ENCODE data around the gene PGRMC1.
"Not testable (repeated sequence)": the region's sequence is repeated elsewhere in the genome, so short reads cannot be mapped to it uniquely, and the experiment has no call there.

The PGRMC1 gene

DNA sequence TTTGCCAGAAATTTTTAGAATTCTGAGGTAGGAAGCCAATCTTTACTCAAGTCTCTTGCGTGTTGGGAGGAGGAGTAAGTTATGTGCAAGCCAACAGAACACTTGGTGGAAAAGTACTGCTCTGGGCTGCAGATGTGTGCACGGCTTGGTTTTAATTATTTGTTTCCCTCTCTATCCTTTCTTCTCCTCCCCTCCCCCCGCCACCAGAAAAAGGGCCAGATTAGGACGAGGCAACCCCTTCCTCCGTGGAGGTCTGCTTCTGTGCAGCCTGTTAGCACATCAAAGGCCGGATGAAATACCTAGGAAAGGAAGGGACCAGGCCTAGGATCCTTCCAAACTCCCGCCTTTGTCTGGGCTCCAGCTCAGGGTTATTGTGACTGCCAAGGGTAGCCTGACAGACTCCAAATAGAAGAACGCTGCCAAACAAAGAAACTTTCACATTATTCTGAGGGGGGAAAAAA is 1.0 kb upstream of the PGRMC1 start:
- no peak for DNase-seq (ENCODE audit: low spot score)

GRCh38 chrX:119236623-119237561 is 807 bp downstream of the PGRMC1 start:
- peak; percentile 45 for DNase-seq (ENCODE audit: low spot score)

DNA sequence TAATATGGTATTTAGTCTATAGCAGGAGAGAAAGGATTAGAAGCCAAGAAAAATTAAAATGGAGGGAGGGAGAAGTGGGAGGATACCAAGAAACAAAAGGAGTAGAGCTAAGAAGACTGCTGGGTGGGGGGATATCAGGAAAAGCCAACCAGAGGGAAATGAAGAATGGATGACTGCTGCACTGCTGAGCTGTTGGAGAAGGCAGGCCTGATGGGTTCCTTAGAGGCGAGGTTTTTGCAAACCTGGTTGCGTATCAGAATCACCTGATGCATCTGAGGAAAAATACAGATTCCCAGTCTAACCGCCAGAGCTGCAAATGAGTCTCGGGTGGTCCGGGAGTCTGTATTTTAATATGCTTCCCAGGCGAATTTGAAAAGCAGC is 1.5 kb downstream of the PGRMC1 start:
- no peak for DNase-seq (ENCODE audit: low spot score)

GRCh38 chrX:119238557-119238956 is 2.5 kb downstream of the PGRMC1 start:
- DNase-seq (ENCODE audit: low spot score): no peak

GRCh38 chrX:119240356-119240755 is 4.3 kb downstream of the PGRMC1 start:
- peak; percentile 54 for DNase-seq (ENCODE audit: low spot score)

GRCh38 chrX:119247702-119248101 is 11.6 kb downstream of the PGRMC1 start:
- DNase-seq (ENCODE audit: low spot score): no peak

GRCh38 chrX:119249891-119250290 is 13.8 kb downstream of the PGRMC1 start:
- no peak for DNase-seq (ENCODE audit: low spot score)

- DNase-seq (ENCODE audit: low spot score): no peak
Measured at GRCh38 chrX:119251386-119251785, 15.3 kb downstream of the PGRMC1 start.

DNA sequence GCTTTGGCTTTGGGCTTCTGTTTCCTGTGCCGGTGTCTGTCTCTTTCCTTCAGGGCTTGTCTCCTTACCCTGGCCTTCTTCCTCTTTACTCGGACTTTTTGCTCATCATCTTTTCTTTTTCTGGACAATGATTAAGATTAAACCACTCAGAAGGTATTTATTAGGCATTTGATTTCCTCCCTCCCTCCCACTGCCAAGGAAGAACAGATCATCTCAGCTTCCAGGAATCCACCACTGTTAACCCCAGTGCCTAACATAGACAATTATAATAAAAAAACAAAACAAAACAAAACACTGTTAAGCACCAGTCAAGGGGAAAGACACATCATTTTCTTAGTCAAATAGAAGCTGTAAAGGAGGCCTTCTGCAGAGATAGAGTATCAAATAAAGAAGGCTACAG is 16.6 kb downstream of the PGRMC1 start:
- DNase-seq (ENCODE audit: low spot score): no peak

DNA sequence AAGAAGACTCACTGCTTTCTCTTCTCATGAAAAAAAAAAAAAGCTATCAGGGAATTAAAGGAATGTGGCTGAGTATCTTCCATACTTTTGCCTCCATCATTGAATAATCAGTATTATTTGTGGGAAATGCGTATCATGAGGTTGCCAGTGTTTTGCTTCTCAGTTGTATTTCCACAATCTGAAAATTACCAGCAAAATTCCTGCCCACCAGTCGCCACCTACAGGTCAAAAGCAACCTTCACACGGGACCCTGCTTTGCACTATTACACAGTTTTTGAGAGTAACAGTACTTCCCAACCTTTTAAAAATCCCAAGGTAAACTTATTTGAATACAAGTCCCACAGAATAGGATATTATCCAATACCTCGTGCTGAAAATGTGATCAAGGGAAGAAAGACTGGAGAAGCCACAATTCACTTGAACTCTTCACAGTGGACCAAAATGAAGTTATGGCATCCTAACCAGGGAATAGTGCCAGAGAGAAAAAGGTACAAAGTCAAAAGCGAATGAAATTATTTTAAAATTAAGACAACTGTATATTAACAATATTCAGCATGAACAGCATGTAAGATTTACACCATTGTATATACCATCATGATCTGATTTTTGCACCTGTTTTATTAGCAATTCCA is 30.4 kb downstream of the PGRMC1 start:
- DNase-seq (ENCODE audit: low spot score): peak; percentile 64

DNA sequence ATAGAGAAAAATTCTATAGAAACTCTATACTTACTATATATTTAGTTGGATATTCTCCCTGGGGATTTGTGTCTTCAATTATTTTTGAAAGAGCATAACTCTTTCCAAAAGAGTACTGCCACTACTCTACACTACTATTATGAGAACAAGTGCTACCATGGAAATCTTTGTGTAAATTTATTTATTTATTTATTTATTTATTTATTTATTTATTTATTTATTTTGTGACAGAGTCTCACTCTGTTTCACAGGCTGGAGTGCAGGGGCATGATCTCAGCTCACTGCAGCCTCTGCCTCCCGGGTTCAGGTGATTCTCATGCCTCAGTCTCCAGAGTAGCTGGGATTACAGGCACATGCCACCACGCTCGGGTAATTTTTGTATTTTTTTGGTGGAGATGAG is 31.0 kb downstream of the PGRMC1 start:
- not testable (repeated sequence) for DNase-seq (ENCODE audit: low spot score)

DNA sequence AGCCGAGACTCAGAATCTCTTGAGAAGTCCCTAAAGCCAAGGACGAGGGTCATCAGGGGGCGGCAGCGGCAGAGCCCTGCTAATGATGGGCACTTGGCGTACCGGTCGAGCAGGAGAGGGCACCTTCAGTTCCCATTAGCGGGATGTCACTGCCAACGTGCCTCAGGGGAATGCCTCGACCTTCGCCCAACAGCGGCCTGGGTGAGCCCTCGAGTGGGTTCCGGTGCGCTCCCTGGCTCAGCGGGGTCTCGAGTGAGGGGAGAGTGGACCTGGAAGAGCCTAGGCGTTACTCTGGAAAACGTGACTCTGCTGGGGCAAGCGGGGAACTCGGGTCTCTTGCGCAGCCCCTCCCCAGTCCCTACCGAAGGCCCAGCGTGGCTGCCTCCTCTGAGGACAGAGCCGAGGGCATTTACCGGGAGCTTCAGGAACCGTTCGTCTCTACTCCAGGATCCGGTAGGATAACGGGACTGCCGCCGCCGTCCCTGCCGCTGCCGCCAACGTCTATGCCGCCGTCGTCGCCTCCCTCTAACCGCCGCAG is 36.9 kb downstream of the PGRMC1 start:
- DNase-seq (ENCODE audit: low spot score): no peak

- DNase-seq (ENCODE audit: low spot score): peak; percentile 18
Measured at GRCh38 chrX:119273420-119274192, 37.5 kb downstream of the PGRMC1 start.

GRCh38 chrX:119282347-119282746 is 46.3 kb downstream of the PGRMC1 start:
- DNase-seq (ENCODE audit: low spot score): not testable (repeated sequence)

DNA sequence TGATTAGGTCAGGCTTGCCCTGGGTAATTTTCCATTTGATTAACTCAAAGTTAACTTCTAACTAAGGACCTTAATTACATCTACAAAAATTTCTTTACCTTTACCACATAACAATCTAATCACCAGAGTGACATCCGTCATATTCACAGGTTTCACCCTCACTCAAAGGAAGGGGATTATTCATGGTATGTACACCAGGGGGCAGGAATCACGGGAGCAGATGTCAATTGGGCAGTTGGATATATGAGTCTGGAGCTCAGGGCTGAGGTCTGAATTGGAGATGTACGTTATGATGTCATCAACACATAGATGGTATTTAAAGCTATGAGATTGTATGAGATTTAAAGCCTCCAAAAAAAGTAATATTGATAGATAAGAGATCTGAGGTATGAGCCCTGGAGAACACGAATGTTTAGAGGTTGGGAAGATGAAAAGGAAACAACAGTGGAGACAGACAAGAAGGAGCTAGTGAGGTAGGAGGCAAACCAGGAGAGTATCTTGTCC is 52.9 kb downstream of the PGRMC1 start:
- DNase-seq (ENCODE audit: low spot score): no peak

DNA sequence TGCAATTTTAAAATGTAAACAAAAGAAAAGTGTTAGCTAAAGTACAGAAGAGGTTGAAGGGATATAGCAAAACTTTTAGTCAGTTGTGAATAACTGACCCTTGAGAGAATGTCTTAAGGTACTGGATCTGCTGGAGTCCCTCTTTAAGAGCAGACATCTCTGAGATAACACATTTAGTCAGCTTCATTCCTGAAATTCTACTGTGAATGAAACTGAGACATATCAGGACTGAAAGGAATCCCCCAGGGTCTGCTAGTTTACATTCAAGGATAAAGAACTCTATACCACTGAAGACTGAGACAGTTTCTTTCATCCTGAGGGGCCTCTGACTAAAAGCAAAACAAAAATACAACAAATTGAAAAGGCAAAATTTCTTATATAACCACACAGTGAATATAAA is 54.4 kb downstream of the PGRMC1 start:
- DNase-seq (ENCODE audit: low spot score): no peak

- not testable (repeated sequence) for DNase-seq (ENCODE audit: low spot score)
Measured at GRCh38 chrX:119291246-119291645, 55.2 kb downstream of the PGRMC1 start.

DNA sequence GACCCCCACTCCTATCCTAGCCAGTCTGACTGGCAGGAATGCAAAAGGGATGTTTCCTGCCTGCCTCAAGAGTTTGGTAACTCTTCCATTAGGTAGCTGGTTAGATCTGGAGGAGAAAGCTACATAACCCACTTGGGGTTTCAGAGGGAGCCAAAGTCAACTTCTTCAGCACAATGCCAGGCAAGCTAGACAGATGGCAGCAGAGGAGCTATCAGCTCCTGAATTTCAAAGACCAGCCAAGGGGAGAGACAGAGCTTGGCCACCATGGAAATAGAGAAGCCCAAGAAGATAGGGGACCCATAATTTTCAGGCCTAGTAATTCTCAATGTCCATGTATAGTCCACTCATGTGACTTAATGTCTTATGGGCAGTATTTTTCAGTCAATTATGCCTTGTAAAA is 56.4 kb downstream of the PGRMC1 start:
- DNase-seq (ENCODE audit: low spot score): no peak
